PFSK-1 (cell line): ENCODE data around the gene KHSRP.

Source experiments
- FOXP2 ChIP-seq: optimal IDR thresholded peaks from 2 replicates; pipeline ENCODE3; 2011; ENCODE audit warnings: borderline replicate concordance, control low read depth, inconsistent platforms; ENCODE audit not compliant: insufficient read depth; ENCODE audit errors: extremely low read length, extremely low read depth
- POLR2AphosphoS5 ChIP-seq: IDR thresholded peaks from 2 replicates; pipeline ENCODE4 v1.6.1; 2012; ENCODE audit warnings: low read depth, mild to moderate bottlenecking, control low read depth, low read length, moderate library complexity
- REST ChIP-seq, 2 experiments: IDR thresholded peaks; 2 replicates each; pipeline versions ENCODE4 v1.6.1 to v1.8.0; 2011 to 2012; ENCODE audit warnings: low read depth in 2 of 2, low read length in 2 of 2, control low read depth in 1 of 2, inconsistent platforms in 1 of 2, mild to moderate bottlenecking in 1 of 2, moderate library complexity in 1 of 2; ENCODE audit not compliant: insufficient read depth in 1 of 2
- SIN3A ChIP-seq: IDR thresholded peaks from 2 replicates; pipeline ENCODE4 v1.6.1; 2012; ENCODE audit warnings: mild to moderate bottlenecking, low read length, moderate library complexity, borderline replicate concordance; ENCODE audit not compliant: insufficient read depth
- TAF1 ChIP-seq: IDR thresholded peaks from 2 replicates; pipeline ENCODE4 v1.6.1; 2012; ENCODE audit warnings: low read length, control low read depth, borderline replicate concordance; ENCODE audit not compliant: insufficient read depth

The KHSRP gene

GRCh38 chr19:6431891-6432290 lies 7.3 kb upstream of the KHSRP start:
- TF ChIP-seq POLR2AphosphoS5 (no peak), TAF1 (no peak), REST (IDR thresholded peaks at IDR 0.05; ENCODE audit: insufficient read depth in 1 of 2, low read depth in 2 of 2, low read length in 2 of 2) (no peak), SIN3A (no peak), FOXP2 (no peak)

GRCh38 chr19:6429419-6430221 lies 5.0 kb upstream of the KHSRP start:
- TF ChIP-seq TAF1 (no peak), POLR2AphosphoS5 (no peak), REST (IDR thresholded peaks at IDR 0.05; ENCODE audit: insufficient read depth in 1 of 2, low read depth in 2 of 2, low read length in 2 of 2) (no peak), SIN3A (no peak), FOXP2 (no peak)

GRCh38 chr19:6427131-6427530 lies 2.5 kb upstream of the KHSRP start:
- no peak for TF ChIP-seq POLR2AphosphoS5
- TF ChIP-seq REST (IDR thresholded peaks at IDR 0.05; ENCODE audit: insufficient read depth in 1 of 2, low read depth in 2 of 2, low read length in 2 of 2): no peak
- no peak for TF ChIP-seq FOXP2
- no peak for TF ChIP-seq SIN3A
- TF ChIP-seq TAF1: no peak

- TF ChIP-seq TAF1: no peak
- TF ChIP-seq SIN3A: no peak
- no peak for TF ChIP-seq FOXP2
- no peak for TF ChIP-seq POLR2AphosphoS5
- no peak for TF ChIP-seq REST (IDR thresholded peaks at IDR 0.05; ENCODE audit: insufficient read depth in 1 of 2, low read depth in 2 of 2, low read length in 2 of 2)
Measured at GRCh38 chr19:6425732-6426620, 1.4 kb upstream of the KHSRP start.
